HG03103 (cell line): ENCODE data around the gene SEC63.
"Not testable (repeated sequence)": the region's sequence is repeated elsewhere in the genome, so short reads cannot be mapped to it uniquely, and the experiment has no call there.

Experiments
- ATAC-seq: cut with Tn5 transposase; IDR thresholded peaks from one replicate; pipeline ENCODE4 v1.9.1; 2021; ENCODE audit warnings: low read depth; ENCODE audit not compliant: unreplicated experiment

The SEC63 gene

DNA sequence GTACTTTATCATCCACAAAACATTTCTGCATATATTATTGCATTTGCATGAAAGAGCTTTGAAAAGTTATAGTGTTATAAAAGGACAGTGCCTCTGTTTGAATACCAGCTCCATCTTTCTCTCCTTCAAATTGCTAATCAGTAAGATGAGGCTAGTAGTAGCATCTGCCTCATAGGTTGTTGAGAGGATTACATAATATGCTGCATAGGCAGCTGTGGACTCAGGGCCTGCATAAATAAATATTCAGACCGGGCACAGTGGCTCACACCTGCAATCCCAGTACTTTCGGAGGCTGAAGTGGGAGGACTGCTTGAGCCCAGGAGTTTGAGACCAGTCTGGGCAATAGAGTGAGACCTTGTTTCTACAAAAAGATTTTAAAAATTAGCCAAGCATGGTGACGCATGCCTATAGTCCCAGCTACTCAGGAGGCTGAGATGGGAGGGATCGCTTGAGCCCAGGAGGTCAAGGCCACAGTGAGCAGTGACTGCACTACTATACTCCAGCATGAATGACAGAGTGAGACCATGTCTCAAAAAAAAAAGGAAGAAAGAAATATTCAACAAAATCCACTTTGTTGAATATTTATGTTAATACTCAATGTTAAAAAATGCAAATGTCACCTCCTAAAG lies 18.3 kb upstream of the SEC63 start:
- no peak for ATAC-seq

DNA sequence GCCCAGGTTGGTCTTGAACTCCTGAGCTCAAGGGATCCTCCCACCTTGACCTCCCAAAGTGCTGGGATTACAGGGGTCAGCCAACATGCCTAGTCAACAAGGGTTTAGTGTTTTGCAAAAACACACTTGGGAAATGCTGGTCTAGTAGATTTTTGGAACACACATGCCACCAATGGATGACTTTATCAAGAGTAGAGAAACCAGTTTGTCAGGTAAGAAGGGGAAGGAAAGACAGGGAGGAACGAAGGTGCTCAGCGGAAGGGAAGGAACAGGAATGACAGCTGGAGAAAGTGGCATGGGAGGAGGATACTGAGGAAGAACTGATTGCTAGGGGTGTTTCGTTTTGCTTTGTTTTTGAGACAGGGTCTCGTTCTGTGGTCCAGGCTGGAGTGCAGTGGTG lies 15.6 kb upstream of the SEC63 start:
- no peak for ATAC-seq

DNA sequence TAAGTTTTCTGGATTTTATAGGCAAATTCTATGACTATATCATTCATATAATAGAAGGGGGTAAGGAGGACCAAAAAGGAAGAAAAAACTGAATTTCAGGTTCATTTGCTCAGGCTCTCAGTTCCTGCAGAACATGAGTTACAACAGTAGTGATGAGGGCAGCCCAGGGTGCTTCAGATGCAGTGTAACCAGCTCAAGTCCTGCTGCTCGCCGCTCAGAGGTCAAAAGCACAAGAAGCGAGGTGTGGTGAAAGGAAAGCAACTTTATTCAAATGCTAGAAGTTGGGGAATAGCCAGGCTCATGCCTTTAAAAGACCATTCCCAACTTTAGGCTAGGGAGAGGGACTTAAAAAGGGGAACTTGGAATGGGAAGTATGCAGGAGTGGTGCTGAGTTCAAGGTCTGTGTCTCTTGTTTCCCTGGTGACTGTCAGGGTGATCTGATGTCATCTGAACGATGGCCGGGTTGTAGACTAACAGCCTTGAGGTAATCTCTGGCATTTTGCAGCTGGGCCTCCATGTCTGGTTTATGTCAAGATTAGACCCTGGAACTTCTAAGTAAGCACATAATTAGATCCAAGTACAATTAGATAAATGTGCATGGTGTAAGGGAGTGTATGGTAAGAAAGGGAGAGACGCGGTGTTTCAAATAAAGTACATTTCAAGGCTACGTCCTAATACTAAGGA lies 14.5 kb upstream of the SEC63 start:
- no peak for ATAC-seq

DNA sequence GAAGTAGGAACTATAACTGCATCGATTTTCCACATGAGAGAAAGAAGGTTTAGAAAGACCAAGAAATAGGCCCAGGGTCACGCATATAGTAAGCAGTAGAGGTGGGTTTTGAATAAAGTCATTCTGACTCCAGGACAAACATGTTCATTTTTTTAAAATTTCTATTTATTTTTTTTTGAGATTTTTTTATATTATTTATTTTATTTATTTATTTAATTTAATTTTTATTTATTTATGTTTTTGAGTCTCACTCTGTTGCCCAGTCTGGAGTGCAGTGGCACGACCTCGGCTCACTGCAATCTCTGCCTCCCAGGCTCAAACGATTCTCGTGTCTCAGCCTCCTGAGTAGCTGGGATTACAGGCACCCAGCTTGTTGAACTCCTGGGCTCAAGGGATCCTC lies 13.2 kb upstream of the SEC63 start:
- no peak for ATAC-seq

DNA sequence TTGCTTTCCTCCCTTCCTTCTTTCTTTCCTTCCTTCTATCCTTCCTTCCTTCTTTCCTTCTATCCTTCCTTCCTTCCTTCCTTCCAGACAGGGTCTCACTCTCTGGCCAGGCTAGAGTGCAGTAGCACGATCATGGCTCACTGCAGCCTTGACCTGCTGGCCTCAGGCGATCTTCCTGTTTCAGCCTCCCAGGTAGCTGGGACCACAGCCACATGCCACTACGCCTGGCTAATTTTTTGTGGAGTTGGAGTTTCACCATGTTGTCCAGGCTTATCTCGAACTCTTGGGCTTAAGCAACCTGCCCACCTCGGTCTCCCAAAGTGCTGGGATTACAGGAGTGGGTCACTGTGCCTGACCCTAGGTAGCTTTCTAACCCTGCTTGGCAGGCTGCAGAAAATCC lies 12.2 kb upstream of the SEC63 start:
- ATAC-seq = no peak

DNA sequence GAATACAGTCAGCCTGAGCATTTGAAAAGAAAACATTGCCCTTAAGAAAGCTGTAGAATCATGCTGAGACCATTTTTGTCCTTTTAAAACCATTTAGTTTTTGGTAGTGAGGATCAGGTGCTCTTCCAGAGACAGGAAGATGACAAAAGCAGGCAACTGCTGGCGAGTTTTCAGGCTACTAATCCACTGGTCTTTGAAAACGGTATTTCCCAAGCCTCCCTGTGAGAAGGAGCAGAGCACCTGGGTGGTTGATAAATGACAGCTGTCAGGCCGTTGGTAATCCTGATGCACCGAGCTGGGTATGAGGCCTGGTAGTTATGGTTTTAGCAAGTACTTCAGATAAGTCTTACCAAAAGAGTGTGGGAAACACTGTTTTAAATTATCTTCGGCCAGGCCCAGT lies 10.1 kb upstream of the SEC63 start:
- no peak for ATAC-seq

DNA sequence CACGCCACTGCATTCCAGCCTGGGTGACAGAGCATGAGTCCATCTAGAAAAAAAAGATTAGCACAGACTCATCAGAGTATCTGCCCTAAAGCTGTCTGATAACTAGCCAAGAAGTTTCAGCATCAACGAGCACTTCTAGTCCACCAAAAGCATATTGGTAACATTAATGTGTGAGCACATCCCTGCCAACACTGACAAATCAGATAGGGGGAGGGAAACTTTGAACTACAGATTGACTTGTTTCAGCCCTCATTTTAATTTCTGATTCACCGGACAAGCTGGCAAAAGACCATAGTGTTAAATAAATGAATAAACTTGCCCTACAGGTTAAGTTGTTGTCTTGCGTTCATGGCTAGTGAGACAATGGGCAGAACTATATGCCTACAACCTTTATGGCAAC lies 7.7 kb upstream of the SEC63 start:
- no peak for ATAC-seq

DNA sequence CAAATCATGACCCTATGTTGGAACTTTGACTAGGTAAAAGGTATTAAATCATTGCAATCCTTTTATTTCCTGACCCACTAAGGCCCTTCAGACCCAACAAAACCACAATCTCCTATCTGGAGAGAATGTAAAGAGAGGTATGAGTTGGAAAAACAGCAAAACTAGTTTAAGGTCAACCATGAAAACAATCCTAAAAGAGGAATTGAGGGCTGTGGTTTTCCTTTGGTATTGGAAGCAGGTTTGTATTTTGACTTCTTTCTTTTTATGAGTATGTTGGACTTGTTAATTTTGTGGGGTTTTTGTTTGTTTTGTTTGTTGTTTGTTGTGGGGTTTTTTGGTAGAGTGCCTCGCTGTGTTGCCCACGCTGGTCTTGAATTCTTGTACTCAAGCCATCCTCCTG lies 4.7 kb upstream of the SEC63 start:
- no peak for ATAC-seq

DNA sequence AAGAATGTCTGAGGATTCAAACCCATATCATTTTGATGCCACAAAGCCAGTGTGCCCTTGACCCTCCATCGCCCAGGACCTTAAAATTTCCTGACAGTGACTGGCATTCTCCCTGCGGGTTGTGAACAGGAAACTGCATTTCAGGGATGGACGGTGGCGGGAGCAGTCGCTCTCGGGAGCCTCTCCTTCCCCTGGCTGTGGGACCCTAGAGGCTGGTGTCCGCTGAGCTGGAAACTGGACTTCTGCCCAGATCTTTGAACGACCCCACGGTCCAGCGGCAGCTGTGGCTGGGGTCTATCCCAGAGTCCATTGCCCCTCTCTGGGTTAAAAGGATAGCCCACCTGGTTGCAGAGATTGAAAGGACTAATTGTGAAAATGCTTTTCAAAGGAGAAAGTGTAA lies 1.4 kb upstream of the SEC63 start:
- ATAC-seq = no peak

DNA sequence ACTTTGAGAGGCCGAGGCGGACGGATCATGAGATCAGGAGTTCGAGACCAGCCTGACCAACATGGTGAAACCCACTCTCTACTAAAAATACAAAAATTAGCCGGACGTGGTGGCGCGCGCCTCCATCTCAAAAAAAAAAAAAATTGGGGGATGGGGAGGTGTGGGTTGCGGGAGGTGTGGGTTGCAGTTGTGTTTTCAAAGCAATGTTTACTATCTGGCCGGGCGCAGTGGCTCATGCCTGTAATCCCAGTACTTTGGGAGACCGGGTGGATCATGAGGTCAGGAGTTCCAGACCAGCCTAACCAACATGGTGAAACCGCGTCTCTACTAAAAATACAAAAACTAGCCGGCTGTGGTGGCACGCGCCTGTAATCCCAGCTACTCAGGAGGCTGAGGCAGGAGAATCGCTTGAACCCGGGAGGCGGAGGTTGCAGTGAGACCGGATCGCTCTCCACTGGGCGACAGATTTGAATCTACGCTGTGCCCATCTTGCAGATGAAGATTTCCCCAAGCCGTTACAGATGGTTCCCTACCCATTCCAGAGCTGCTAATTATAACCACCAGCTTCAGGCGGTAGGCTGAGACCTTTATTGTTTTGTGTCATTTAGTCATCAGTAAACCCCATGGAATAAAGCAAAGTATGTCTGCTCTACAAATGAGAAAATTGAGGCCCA lies 818 bp upstream of the SEC63 start:
- ATAC-seq = not testable (repeated sequence)

DNA sequence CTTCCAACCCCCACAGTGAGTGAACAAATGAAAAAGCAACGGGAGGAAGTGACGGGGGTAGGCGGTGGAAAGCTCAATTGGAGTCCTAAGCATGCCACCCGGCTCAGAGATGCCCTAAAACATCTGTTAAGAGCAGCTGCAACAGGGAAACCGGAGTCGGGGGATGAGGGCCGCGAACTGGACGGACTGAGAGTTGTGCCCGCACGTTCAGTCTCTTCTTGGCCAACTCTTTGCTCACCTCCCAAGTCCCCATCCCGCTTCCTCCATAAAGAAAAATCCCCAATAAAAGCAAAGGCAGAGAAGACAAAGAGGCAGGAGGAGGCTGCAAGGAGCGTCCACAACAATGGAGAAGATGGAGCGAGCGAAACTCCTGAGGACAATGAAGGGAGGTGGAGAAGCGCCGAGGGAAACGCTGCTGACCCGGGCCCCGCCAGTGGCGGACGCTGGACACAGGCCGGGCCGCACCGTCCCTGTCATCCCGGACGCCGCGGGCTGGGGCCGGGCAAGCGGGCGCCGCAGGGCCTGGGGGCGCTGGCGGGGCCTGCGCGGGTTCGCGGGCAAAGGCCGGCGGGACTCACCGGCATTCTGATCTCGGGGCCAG lies 600 bp downstream of the SEC63 start:
- peak; percentile 16 for ATAC-seq

DNA sequence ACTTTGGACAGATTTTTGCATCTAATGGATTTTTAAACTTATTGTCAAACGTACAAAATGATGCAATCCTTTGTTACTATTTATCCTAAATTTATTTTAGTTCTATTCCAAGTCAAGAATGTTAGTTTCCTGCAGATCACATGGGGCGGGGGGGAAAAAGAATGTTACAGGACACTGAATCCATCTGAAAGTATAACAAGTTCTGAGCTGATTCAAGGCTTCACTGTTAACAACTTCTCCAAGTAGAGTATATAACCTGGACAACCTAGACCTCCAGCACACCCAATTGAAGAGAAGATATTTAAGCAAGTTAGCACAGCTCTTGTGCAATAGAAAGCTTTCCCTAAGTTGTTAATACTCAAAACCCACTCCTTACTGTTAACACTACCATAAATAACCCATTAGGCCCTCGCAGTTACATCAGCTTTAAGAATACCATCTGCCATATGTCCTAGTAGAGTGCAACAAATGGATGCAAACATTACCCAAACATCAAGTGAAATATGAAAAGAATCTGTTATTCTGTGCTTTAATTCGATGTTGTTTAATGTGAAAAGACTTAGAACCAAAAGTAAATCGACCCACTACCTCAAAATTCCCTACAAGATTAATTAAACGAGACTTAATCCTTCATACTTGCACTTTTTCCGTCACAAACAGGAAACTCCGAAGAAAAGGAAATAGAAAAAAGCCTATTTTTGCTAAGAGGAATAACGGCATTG lies 1.3 kb downstream of the SEC63 start:
- no peak for ATAC-seq

DNA sequence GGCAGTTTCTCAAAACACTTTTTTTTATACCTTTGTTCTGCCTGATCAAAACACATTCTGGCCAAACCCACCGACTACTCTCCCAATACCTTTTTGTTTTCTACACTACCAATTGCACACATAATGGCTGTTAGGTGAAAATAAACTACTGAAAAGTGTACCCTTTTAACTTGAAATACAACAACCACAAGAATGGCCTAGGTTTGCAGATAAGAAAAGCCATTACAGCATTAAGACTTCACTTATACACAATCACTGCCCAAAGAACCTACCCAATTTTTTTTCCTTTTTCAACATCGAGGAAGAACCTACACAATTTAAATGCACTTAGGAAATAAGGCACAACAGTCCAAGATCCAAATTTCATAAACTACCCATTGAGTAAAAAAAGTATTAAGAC lies 1.8 kb downstream of the SEC63 start:
- ATAC-seq = no peak

DNA sequence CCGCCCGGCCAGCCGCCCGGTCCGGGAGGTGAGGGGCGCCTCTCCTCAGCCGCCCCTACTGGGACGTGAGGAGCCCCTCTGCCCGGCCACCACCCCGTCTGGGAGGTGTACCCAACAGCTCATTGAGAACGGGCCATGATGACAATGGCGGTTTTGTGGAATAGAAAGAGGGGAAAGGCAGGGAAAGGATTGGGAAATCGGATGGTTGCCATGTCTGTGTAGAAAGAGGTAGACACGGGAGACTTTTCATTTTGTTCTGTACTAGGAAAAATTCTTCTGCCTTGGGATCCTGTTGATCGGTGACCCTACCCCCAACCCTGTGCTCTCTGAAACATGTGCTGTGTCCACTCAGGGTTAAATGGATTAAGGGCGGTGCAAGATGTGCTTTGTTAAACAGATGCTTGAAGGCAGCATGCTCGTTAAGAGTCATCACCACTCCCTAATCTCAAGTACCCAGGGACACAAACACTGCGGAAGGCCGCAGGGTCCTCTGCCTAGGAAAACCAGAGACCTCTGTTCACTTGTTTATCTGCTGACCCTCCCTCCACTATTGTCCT lies 4.1 kb downstream of the SEC63 start:
- not testable (repeated sequence) for ATAC-seq

DNA sequence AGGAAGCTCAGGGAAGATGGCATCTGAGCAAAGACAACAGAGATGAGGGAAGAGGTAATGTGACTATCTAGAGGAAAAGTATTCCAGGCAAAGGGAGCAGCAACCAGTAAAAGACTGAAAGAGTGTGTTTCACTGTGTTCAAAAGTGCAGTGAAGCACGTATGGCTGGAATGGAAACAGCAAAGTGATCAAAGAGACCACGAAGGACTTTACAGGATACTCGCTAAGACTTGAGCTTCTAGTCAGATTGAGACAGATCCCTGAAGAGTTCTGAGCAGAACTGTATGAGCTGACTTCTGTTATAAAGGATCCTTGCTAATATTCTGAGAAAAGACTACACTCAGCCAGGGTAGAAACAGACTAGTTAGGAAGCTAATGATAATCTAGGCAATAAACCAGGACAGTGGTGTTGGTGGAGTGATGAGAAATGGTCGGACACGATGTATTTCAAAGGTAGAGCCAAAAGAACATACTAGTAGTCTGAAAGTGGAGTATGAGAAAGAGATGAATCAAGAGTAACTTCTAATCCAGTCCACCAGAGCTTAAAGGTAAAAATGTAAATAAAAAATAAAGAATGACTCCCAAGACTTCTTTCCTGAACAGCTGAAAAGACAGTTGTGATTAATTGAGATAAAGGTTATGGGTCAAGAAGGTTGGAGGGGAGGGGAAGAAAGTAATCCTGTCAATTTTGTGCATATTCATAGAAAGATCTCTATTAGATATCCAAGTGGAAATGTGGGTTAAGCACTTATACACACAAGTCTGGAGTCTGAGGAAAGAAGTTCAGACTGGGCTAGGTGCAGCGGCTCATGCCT lies 14.2 kb downstream of the SEC63 start:
- no peak for ATAC-seq

DNA sequence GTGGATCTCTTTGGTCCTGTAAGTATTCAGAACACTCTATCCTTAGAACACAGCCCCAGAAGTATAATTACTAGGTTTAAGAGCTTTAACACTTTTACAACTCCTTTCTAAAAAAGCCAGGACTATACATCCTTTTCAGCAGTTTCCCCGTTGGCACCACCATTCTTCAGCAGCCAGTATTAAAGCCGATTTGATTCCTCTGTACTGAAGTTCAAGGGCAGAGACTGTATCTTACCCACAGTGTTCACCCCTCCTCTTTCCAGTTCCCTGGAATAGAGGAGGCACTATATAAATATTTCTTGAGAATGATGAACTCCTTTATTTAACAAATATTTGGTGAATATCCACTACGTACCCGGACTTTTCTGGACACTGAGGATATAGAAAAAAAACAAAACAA lies 15.9 kb downstream of the SEC63 start:
- no peak for ATAC-seq

DNA sequence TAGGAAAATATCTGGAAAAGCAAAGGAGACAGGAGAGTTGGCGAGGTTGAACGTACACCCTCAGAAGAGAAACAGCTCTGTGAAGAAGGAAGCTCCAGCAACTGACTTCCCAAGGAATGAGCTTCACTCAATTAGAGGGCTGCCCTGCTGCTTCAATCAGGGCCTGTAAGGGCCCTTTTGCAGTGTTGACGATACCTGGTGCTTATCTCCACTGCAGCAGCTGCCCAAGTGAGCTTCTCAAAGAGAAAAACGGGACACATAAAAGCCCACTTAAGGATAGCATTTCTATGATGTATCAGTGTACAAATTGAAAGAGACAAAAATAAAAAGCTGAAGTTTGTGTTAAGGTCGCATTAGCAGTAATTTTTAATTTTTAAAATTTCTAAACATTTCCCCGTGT lies 16.4 kb downstream of the SEC63 start:
- ATAC-seq = no peak

DNA sequence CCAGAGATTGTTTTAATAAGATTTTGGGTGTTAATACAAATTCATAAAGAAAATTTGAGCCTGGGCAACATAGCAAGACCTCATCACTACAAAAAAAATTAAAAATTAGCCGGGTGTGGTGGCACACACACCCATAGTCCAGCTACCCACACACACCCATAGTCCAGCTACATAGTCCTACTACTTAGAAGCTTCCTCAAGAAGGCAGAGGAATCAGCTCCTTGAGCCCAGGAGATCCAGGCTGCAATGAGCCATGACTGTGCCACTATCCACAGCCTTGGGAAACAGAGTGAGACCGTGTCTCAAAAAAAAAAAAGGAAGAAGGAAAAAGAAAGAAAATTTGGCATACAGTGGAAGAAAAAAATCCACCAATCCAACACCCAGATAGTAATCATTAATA lies 16.8 kb downstream of the SEC63 start:
- ATAC-seq = no peak

DNA sequence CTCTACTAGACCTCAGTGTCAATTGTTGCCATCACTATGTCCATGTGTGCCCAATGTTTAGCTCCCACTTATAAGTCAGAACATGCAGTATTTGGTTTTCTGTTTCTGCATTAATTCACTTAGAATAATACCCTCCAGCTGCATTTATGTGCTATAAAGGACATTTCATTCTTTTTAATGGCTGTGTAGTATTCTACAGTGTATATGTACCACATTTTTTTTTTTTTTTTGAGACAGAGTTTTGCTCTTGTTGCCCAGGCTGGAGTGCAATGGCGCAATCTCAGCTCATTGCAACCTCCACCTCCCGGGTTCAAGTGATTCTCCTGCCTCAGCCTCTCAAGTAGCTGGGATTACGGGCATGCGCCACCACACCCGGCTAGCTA lies 21.1 kb downstream of the SEC63 start:
- ATAC-seq = not testable (repeated sequence)
